ENCODE data around the gene EPHB6.

EPHB6 gene

DNA sequence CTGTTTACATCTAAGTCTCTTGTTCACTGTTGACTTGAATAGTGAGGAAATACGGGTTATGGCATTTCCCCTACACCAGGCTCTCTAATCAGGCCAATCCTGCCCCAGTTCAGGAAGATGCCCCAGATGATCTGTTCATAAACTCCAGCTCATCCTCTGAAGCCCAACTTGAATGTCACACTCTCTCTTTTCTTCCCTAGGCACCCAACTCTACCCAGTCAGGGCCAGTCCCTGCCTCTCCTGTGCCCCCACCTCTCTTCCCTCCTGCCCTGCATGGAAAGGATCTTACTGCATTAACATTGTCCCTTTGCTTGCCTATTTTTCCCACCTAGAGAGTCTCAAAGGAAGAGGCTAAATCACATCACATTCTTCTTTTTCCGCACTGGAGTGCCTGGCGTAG is 41.3 kb downstream of the EPHB6 start:
- no peak for DNase-seq (ENCODE audit: low read depth, low spot score)

DNA sequence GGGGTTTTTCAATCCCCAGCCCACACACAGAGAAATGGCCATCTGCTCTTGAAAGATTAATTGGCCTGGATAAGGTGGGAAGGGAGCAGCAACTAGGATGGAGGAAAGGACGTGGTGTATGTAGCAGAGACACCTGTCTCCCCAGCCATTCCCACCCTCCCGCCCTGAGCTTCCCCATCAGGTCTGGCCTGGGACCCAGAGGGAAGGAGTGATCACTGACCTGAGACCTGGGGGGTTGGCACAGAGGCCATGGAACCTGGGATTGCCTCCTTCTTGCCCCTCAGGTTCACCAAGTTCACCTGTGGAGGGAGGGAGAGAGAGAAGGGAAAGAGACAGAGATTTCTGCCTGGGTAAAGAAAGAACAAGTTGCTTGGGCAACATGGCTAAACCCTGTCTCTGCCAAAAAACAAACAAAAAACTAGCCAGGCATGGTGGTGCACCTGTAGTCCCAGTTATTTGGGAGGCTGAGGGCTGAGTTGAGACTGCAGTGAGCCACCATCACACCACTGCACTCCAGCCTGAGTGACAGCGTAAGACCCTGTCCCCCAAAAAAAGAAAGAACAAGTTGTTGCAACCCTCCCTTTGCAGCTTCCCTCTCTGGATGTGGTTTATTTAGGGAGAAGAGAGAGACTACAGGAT is 42.0 kb downstream of the EPHB6 start:
- no peak for DNase-seq (ENCODE audit: low read depth, low spot score)

- DNase-seq (ENCODE audit: low read depth, low spot score) = no peak
Observed at GRCh38 chr7:142897691-142898090, 42.8 kb downstream of the EPHB6 start.

- no peak for DNase-seq (ENCODE audit: low read depth, low spot score)
Observed at GRCh38 chr7:142898377-142899170, 43.7 kb downstream of the EPHB6 start.

DNA sequence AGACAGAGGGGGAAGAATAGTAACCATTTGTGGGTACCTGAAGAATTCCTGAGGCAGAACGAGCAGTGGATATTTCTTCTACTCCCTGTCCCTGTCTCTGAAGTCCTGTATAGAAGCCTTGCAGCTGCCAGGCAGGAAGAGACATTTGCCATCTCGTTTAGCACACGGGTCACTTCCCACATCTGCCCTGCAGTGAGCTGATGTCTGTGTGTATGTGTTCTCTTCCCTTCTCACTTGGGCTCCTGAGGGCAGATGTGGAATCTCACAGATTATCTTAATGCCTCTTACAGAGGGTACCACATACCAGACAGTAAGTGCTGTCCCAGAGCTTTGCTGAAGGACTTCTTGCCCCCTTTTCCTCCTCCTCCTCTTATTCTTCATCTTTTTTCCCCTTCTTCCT is 44.8 kb downstream of the EPHB6 start:
- DNase-seq (ENCODE audit: low read depth, low spot score) = no peak

DNA sequence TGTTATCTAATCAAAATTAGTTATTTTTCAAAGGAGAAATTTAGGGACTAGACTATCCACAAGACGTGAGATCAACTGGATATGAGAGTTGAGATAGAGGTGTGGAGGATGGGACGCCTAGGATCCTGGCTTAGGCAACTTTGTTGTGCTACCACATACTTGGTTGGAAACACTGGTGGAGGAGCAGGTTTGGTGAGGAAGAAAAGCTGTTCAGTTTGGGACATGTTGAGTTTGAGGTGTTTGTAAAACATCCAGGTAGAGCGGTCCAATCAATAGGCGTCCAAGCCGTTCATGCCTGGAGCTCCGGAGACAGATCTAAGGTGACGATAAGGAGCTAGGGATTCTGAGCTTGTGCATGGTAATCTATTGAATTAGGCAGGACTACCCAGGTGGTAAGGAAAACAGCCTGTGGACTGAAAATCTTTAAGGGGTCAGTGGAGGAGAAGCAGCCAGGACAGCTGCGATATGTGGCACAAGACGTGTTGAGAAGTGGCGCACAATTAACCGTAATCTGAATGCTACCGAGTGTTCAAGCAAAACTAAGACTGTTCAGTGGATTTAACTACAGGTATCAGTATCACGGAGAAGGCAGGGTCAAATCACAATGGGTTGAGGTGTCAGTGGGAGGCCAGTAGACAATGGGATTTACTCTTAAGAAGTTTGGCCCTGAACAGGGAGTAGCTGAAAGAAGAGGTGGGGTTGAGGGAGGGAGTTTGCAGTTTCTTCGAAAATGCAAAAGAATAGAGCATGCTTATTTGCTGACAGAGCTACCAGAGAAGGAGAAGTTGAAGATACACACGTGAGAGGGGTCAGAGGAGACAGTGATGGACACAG is 46.8 kb downstream of the EPHB6 start:
- DNase-seq (ENCODE audit: low read depth, low spot score) = no peak

DNA sequence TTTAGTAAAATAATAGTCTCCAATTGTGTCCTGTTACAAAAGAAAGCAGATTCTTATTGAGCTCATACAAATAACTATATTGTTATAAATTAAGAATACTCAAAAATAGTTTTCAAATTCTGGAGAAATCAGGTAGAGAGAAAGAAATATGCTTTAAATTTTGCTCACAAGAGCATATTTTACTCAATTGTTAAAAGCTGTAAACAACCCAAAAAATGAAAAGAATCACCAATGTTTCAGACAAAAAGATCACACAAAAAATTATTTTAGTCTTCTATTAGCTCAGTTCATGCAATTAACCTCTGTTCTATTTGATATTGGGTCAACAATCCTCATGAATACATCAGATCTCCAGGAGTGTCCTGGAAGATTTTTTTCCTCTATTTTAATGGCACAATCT is 49.3 kb downstream of the EPHB6 start:
- DNase-seq (ENCODE audit: low read depth, low spot score) = no peak

GRCh38 chr7:142905759-142906158 is 50.9 kb downstream of the EPHB6 start:
- no peak for DNase-seq (ENCODE audit: low read depth, low spot score)

- no peak for DNase-seq (ENCODE audit: low read depth, low spot score)
Observed at GRCh38 chr7:142906643-142907042, 51.8 kb downstream of the EPHB6 start.

DNA sequence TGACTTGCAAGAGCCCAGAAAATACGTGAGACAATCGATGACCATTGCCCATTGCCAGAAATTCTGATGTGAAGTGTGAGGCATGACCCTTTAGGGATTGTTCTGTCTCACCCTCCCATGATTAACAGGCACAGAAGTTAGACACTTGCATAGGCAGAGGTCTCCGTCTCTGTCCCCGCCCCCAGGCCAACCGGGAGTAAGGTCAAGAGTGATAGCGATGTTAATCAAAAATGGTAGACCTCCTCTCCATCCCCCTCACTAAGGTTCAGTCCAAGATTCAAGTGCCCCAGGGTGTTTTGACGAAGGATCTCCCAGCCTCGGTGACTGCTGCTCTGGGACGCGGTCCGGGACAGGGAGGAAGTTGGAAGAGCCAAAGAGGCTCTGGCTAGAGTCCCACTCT is 53.4 kb downstream of the EPHB6 start:
- no peak for DNase-seq (ENCODE audit: low read depth, low spot score)

GRCh38 chr7:142908921-142909890 is 54.3 kb downstream of the EPHB6 start:
- DNase-seq (ENCODE audit: low read depth, low spot score) = no peak

DNA sequence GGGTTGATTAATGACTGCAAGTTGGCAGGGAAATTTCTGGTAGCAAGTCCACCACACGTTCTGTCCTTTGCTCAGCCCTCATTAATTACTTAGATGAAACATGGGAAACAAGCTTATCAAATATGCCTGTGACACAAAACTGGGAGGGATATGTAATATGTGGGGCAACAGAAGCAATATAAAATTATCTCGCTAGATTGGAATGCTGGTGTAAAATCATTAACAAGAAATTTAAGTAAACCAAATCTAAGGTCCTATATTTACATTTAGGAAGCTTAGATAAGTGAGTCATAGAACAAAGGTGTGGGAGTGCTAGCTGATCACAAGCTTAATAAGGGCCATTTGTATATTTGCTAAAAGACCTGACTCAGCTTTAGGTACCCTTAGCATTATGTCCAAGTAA is 55.2 kb downstream of the EPHB6 start:
- no peak for DNase-seq (ENCODE audit: low read depth, low spot score)

- DNase-seq (ENCODE audit: low read depth, low spot score) = no peak
Observed at GRCh38 chr7:142910481-142910880, 55.6 kb downstream of the EPHB6 start.

- no peak for DNase-seq (ENCODE audit: low read depth, low spot score)
Observed at GRCh38 chr7:142913051-142913450, 58.2 kb downstream of the EPHB6 start.

GRCh38 chr7:142913566-142913965 is 58.7 kb downstream of the EPHB6 start:
- no peak for DNase-seq (ENCODE audit: low read depth, low spot score)

- DNase-seq (ENCODE audit: low read depth, low spot score) = no peak
Observed at GRCh38 chr7:142914121-142914520, 59.2 kb downstream of the EPHB6 start.

GRCh38 chr7:142915315-142915714 is 60.4 kb downstream of the EPHB6 start:
- no peak for DNase-seq (ENCODE audit: low read depth, low spot score)

GRCh38 chr7:142916508-142916907 is 61.6 kb downstream of the EPHB6 start:
- no peak for DNase-seq (ENCODE audit: low read depth, low spot score)

- no peak for DNase-seq (ENCODE audit: low read depth, low spot score)
Observed at GRCh38 chr7:142917447-142917846, 62.6 kb downstream of the EPHB6 start.

DNA sequence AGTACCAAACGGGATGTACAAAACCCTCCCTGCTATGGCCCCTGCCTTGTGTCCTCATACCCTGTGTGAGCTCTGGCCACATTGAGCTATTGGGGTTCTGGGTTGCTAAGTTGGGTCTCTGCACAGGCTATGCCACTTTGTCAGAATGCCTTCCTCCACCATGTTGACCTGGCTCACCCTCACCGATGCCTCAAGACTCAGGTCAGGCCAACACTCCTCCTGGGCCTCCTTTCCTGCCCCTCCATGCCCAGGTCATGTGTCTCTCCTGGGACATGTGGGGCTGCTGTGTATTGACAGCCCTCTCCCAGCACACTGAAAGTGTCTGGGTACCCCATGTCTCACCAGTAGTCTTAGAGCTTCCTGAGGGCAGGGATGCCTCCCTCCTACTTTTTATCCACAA is 64.0 kb downstream of the EPHB6 start:
- DNase-seq (ENCODE audit: low read depth, low spot score) = no peak

GRCh38 chr7:142919656-142920055 is 64.8 kb downstream of the EPHB6 start:
- no peak for DNase-seq (ENCODE audit: low read depth, low spot score)
